Stimulated activated CD4-positive, alpha-beta T cell treated with anti-CD3 and anti-CD28 coated beads, Interleukin-1b, Interleukin-23, amount 100 ng/mL, for 48 hours (primary cell): ENCODE results near the gene NFIA.

ENCODE experiments used
- DNase-seq: peaks from one replicate; pipeline ENCODE4 v3.0.0-alpha.2; 2020

NFIA gene

GRCh38 chr1:61348025-61348665 lies 265.8 kb downstream of the NFIA start:
- DNase-seq, result peak; percentile 3

- DNase-seq, result no peak
Observed at GRCh38 chr1:61352845-61353435, 270.6 kb downstream of the NFIA start.

GRCh38 chr1:61353797-61354406 lies 271.5 kb downstream of the NFIA start:
- no peak for DNase-seq

GRCh38 chr1:61356016-61356415 lies 273.7 kb downstream of the NFIA start:
- no peak for DNase-seq

GRCh38 chr1:61356995-61357394 lies 274.6 kb downstream of the NFIA start:
- no peak for DNase-seq

- no peak for DNase-seq
Observed at GRCh38 chr1:61357539-61357938, 275.2 kb downstream of the NFIA start.

GRCh38 chr1:61358770-61359455 lies 276.6 kb downstream of the NFIA start:
- DNase-seq, result no peak

GRCh38 chr1:61361931-61362330 lies 279.6 kb downstream of the NFIA start:
- no peak for DNase-seq

- DNase-seq, result no peak
Observed at GRCh38 chr1:61362351-61362750, 280.0 kb downstream of the NFIA start.

GRCh38 chr1:61368366-61368765 lies 286.0 kb downstream of the NFIA start:
- no peak for DNase-seq

GRCh38 chr1:61368876-61369275 lies 286.5 kb downstream of the NFIA start:
- DNase-seq, result no peak

GRCh38 chr1:61370177-61370912 lies 288.0 kb downstream of the NFIA start:
- DNase-seq, result no peak

- DNase-seq, result no peak
Observed at GRCh38 chr1:61370913-61371279, 288.5 kb downstream of the NFIA start.

GRCh38 chr1:61372944-61373343 lies 290.6 kb downstream of the NFIA start:
- no peak for DNase-seq

- no peak for DNase-seq
Observed at GRCh38 chr1:61374156-61374555, 291.8 kb downstream of the NFIA start.

GRCh38 chr1:61375082-61375880 lies 292.9 kb downstream of the NFIA start:
- no peak for DNase-seq

GRCh38 chr1:61376151-61376550 lies 293.8 kb downstream of the NFIA start:
- no peak for DNase-seq

GRCh38 chr1:61377242-61377958 lies 295.0 kb downstream of the NFIA start:
- no peak for DNase-seq

GRCh38 chr1:61378494-61379180 lies 296.3 kb downstream of the NFIA start:
- no peak for DNase-seq

GRCh38 chr1:61379693-61380092 lies 297.3 kb downstream of the NFIA start:
- no peak for DNase-seq

- no peak for DNase-seq
Observed at GRCh38 chr1:61380561-61380960, 298.2 kb downstream of the NFIA start.
